GM20000 (cell line): ENCODE data around the gene AGAP1.

Experiments used
- DNase-seq: peaks from one replicate; pipeline ENCODE4 v3.0.0; 2012; ENCODE audit warnings: low spot score
- CTCF ChIP-seq: IDR thresholded peaks from 2 replicates; pipeline ENCODE4 v1.5.1; 2012; ENCODE audit warnings: mild to moderate bottlenecking, control low read depth; ENCODE audit errors: extremely low read depth, missing control alignments

The AGAP1 gene

GRCh38 chr2:236022128-236022527 lies 528.3 kb downstream of the AGAP1 start:
- no peak for TF ChIP-seq CTCF
- no peak for DNase-seq

- DNase-seq, result no peak
- no peak for TF ChIP-seq CTCF
These were observed 532.0 kb downstream of the AGAP1 start for GRCh38 chr2:236025892-236026291.

- DNase-seq, result no peak
- TF ChIP-seq CTCF, result no peak
These were observed 533.0 kb downstream of the AGAP1 start for GRCh38 chr2:236026841-236027240.

GRCh38 chr2:236028066-236028465 lies 534.2 kb downstream of the AGAP1 start:
- DNase-seq, result no peak
- no peak for TF ChIP-seq CTCF

- TF ChIP-seq CTCF, result no peak
- DNase-seq, result no peak
These were observed 539.6 kb downstream of the AGAP1 start for GRCh38 chr2:236033462-236033861.

- no peak for TF ChIP-seq CTCF
- DNase-seq, result no peak
These were observed 541.1 kb downstream of the AGAP1 start for GRCh38 chr2:236034974-236035373.

GRCh38 chr2:236036045-236036444 lies 542.2 kb downstream of the AGAP1 start:
- no peak for TF ChIP-seq CTCF
- DNase-seq, result no peak

- TF ChIP-seq CTCF, result no peak
- DNase-seq, result no peak
These were observed 544.3 kb downstream of the AGAP1 start for GRCh38 chr2:236038096-236038495.
